ENCODE data around the gene MMP7.
"Not testable (repeated sequence)": the region's sequence is repeated elsewhere in the genome, so short reads cannot be mapped to it uniquely, and the experiment has no call there.

MMP7 gene

GRCh38 chr11:102516179-102516578, 14.4 kb downstream of the MMP7 start:
- no peaks in the 10 kb centered on the region for H3K36me3 ChIP-seq (ENCODE audit: control insufficient read depth, insufficient read depth, low read length)
- H3K9ac ChIP-seq (ENCODE audit: low read depth, low read length), result no peak overlapping the region
- no peak overlapping the region for H3K4me3 ChIP-seq (ENCODE audit: low read depth, low read length)
- H3K4me1 ChIP-seq (ENCODE audit: control insufficient read depth, insufficient read depth, low read length), result no peaks in the 10 kb centered on the region
- H3K9me3 ChIP-seq (ENCODE audit: control insufficient read depth, insufficient read depth, low read length), result no peaks in the 10 kb centered on the region
- no peaks in the 10 kb centered on the region for H3K27me3 ChIP-seq (ENCODE audit: control insufficient read depth, insufficient read depth, low read length)

DNA sequence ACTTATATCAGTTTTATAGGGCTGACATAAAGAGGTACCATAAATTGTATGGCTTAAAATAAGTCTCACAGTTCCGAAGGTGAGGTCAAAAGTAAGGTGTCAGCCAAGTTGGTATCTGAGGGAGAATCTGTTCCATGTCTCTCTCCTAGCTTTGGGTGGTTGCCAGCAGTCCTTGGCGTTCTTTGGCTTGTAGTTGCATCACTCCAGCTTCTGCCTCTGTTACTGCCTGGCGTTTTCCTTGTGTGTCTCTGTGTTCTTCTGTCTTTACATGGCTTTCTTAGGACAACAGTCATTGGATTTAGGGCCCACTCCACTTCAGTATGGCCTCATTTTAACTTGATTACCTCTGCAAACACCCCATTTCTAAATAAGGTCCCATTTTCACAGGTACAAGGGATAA, 16.7 kb downstream of the MMP7 start:
- Histone ChIP-seq H3K27me3 (ENCODE audit: control insufficient read depth, insufficient read depth, low read length) (no peaks in the 10 kb centered on the region), H3K4me3 (ENCODE audit: low read depth, low read length) (no peak overlapping the region), H3K9ac (ENCODE audit: low read depth, low read length) (no peak overlapping the region), H3K36me3 (ENCODE audit: control insufficient read depth, insufficient read depth, low read length) (no peaks in the 10 kb centered on the region), H3K9me3 (ENCODE audit: control insufficient read depth, insufficient read depth, low read length) (no peaks in the 10 kb centered on the region), H3K4me1 (ENCODE audit: control insufficient read depth, insufficient read depth, low read length) (no peaks in the 10 kb centered on the region)

GRCh38 chr11:102510439-102511135, 20.0 kb downstream of the MMP7 start:
- Histone ChIP-seq H3K27me3 (ENCODE audit: control insufficient read depth, insufficient read depth, low read length) (no peaks in the 10 kb centered on the region), H3K9ac (ENCODE audit: low read depth, low read length) (no peak overlapping the region), H3K36me3 (ENCODE audit: control insufficient read depth, insufficient read depth, low read length) (no peaks in the 10 kb centered on the region), H3K9me3 (ENCODE audit: control insufficient read depth, insufficient read depth, low read length) (no peaks in the 10 kb centered on the region), H3K4me3 (ENCODE audit: low read depth, low read length) (no peak overlapping the region), H3K4me1 (ENCODE audit: control insufficient read depth, insufficient read depth, low read length) (no peaks in the 10 kb centered on the region)

DNA sequence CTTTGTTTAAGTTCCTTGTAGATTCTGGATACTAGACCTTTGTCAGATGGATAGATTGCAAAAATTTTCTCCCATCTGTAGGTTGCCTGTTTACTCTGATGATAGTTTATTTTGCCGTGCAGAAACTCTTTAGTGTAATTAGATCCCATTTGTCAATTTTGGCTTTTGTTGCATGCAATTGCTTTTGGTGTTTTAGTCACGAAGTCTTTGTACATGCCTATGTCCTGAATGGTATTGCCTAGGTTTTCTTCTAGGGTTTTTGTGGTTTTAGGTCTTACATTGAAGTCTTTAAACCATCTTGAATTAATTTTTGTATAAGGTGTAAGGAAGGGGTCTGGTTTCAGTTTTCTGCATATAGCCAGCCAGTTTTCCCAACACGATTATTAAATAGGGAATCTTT, 27.7 kb downstream of the MMP7 start:
- not testable (repeated sequence) for H3K27me3 ChIP-seq (ENCODE audit: control insufficient read depth, insufficient read depth, low read length); H3K4me1 ChIP-seq (ENCODE audit: control insufficient read depth, insufficient read depth, low read length); H3K9me3 ChIP-seq (ENCODE audit: control insufficient read depth, insufficient read depth, low read length); H3K36me3 ChIP-seq (ENCODE audit: control insufficient read depth, insufficient read depth, low read length); H3K9ac ChIP-seq (ENCODE audit: low read depth, low read length); H3K4me3 ChIP-seq (ENCODE audit: low read depth, low read length)

DNA sequence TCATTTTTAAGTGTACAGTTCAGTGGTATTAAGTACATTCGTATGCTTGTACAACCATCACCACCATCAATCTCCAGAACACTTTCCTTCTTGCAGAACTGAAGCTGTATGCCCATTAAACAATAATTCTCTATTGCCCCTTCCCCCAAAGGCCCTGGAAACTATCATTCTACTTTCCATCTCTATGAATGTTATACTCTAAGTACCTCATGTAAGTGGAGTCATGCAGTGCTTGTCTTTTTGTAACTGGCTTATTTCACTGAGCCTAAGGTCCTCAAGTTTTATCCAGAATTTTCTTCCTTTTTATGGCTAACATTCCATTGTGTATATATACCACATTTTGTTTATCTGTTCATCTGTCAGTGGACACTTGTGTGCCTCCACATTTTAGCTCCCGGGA, 29.7 kb downstream of the MMP7 start:
- Histone ChIP-seq H3K9ac (ENCODE audit: low read depth, low read length) (no peak overlapping the region), H3K4me1 (ENCODE audit: control insufficient read depth, insufficient read depth, low read length) (no peaks in the 10 kb centered on the region), H3K9me3 (ENCODE audit: control insufficient read depth, insufficient read depth, low read length) (no peaks in the 10 kb centered on the region), H3K4me3 (ENCODE audit: low read depth, low read length) (no peak overlapping the region), H3K27me3 (ENCODE audit: control insufficient read depth, insufficient read depth, low read length) (no peaks in the 10 kb centered on the region), H3K36me3 (ENCODE audit: control insufficient read depth, insufficient read depth, low read length) (no peaks in the 10 kb centered on the region)

DNA sequence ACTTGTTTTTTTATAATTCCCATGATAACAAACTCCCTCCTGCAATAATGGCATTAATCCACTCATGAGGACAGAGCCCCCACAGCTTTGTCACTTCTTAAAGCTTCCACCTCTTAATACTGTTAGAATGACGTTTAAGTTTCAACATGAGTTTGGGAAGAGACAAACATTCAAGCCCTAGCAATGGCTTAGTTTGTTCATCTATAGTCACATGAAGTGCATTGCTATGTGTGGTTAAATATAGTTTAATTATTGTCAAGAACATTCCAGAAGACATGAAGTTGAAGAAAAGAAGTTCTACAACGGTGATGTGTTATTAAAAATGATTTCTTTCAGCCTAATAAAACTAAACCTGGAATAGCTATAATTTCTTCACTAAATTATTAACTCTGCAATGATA, 30.6 kb downstream of the MMP7 start:
- Histone ChIP-seq H3K4me1 (ENCODE audit: control insufficient read depth, insufficient read depth, low read length) (no peaks in the 10 kb centered on the region), H3K27me3 (ENCODE audit: control insufficient read depth, insufficient read depth, low read length) (no peaks in the 10 kb centered on the region), H3K9me3 (ENCODE audit: control insufficient read depth, insufficient read depth, low read length) (no peaks in the 10 kb centered on the region), H3K36me3 (ENCODE audit: control insufficient read depth, insufficient read depth, low read length) (no peaks in the 10 kb centered on the region), H3K4me3 (ENCODE audit: low read depth, low read length) (no peak overlapping the region), H3K9ac (ENCODE audit: low read depth, low read length) (no peak overlapping the region)

- H3K27me3 ChIP-seq (ENCODE audit: control insufficient read depth, insufficient read depth, low read length), result no peaks in the 10 kb centered on the region
- no peaks in the 10 kb centered on the region for H3K36me3 ChIP-seq (ENCODE audit: control insufficient read depth, insufficient read depth, low read length)
- no peak overlapping the region for H3K9ac ChIP-seq (ENCODE audit: low read depth, low read length)
- no peak overlapping the region for H3K4me3 ChIP-seq (ENCODE audit: low read depth, low read length)
- H3K4me1 ChIP-seq (ENCODE audit: control insufficient read depth, insufficient read depth, low read length), result no peaks in the 10 kb centered on the region
- no peaks in the 10 kb centered on the region for H3K9me3 ChIP-seq (ENCODE audit: control insufficient read depth, insufficient read depth, low read length)
These were observed 31.4 kb downstream of the MMP7 start for GRCh38 chr11:102499151-102499550.

DNA sequence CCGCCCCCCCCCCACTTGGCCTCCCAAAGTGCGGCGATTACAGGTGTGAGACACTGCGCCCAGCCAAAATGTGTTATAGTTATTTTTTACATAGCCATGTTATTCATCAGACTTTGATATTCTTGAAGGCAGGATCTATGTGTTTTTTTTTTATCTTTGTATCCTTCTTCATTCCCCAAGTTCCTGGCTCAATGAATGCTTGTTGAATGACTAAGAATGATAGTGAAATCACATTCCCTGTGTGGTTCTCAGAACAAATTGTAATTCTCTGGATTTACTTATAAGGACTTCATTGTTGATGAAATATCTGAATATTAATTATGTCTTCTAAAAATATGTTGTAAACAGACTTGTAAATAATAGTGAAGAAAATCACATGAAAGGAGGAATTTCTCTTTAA, 33.5 kb downstream of the MMP7 start:
- Histone ChIP-seq H3K9me3 (ENCODE audit: control insufficient read depth, insufficient read depth, low read length) (no peaks in the 10 kb centered on the region), H3K27me3 (ENCODE audit: control insufficient read depth, insufficient read depth, low read length) (no peaks in the 10 kb centered on the region), H3K4me3 (ENCODE audit: low read depth, low read length) (no peak overlapping the region), H3K4me1 (ENCODE audit: control insufficient read depth, insufficient read depth, low read length) (no peaks in the 10 kb centered on the region), H3K36me3 (ENCODE audit: control insufficient read depth, insufficient read depth, low read length) (no peaks in the 10 kb centered on the region), H3K9ac (ENCODE audit: low read depth, low read length) (no peak overlapping the region)

GRCh38 chr11:102495161-102496042, 35.1 kb downstream of the MMP7 start:
- H3K4me3 ChIP-seq (ENCODE audit: low read depth, low read length), result peak overlapping the region; percentile 30

GRCh38 chr11:102494216-102494615, 36.3 kb downstream of the MMP7 start:
- Histone ChIP-seq H3K9me3 (ENCODE audit: control insufficient read depth, insufficient read depth, low read length) (no peaks in the 10 kb centered on the region), H3K4me1 (ENCODE audit: control insufficient read depth, insufficient read depth, low read length) (no peaks in the 10 kb centered on the region), H3K27me3 (ENCODE audit: control insufficient read depth, insufficient read depth, low read length) (no peaks in the 10 kb centered on the region), H3K4me3 (ENCODE audit: low read depth, low read length) (no peak overlapping the region), H3K9ac (ENCODE audit: low read depth, low read length) (no peak overlapping the region), H3K36me3 (ENCODE audit: control insufficient read depth, insufficient read depth, low read length) (no peaks in the 10 kb centered on the region)

More at GRCh38 chr11:102495161-102496042, 35.1 kb downstream of the MMP7 start:
- Histone ChIP-seq H3K36me3 (ENCODE audit: control insufficient read depth, insufficient read depth, low read length) (no peaks in the 10 kb centered on the region), H3K9ac (ENCODE audit: low read depth, low read length) (no peak overlapping the region), H3K9me3 (ENCODE audit: control insufficient read depth, insufficient read depth, low read length) (no peaks in the 10 kb centered on the region), H3K4me1 (ENCODE audit: control insufficient read depth, insufficient read depth, low read length) (no peaks in the 10 kb centered on the region), H3K27me3 (ENCODE audit: control insufficient read depth, insufficient read depth, low read length) (no peaks in the 10 kb centered on the region)

- H3K9ac ChIP-seq (ENCODE audit: low read depth, low read length), result no peak overlapping the region
- no peaks in the 10 kb centered on the region for H3K27me3 ChIP-seq (ENCODE audit: control insufficient read depth, insufficient read depth, low read length)
- no peak overlapping the region for H3K4me3 ChIP-seq (ENCODE audit: low read depth, low read length)
- H3K9me3 ChIP-seq (ENCODE audit: control insufficient read depth, insufficient read depth, low read length), result no peaks in the 10 kb centered on the region
- no peaks in the 10 kb centered on the region for H3K36me3 ChIP-seq (ENCODE audit: control insufficient read depth, insufficient read depth, low read length)
- no peaks in the 10 kb centered on the region for H3K4me1 ChIP-seq (ENCODE audit: control insufficient read depth, insufficient read depth, low read length)
These were observed 37.0 kb downstream of the MMP7 start for GRCh38 chr11:102493524-102493923.

GRCh38 chr11:102491969-102492368, 38.6 kb downstream of the MMP7 start:
- no peaks in the 10 kb centered on the region for H3K4me1 ChIP-seq (ENCODE audit: control insufficient read depth, insufficient read depth, low read length)
- no peaks in the 10 kb centered on the region for H3K9me3 ChIP-seq (ENCODE audit: control insufficient read depth, insufficient read depth, low read length)
- no peak overlapping the region for H3K9ac ChIP-seq (ENCODE audit: low read depth, low read length)
- H3K36me3 ChIP-seq (ENCODE audit: control insufficient read depth, insufficient read depth, low read length), result no peaks in the 10 kb centered on the region
- H3K4me3 ChIP-seq (ENCODE audit: low read depth, low read length), result no peak overlapping the region
- no peaks in the 10 kb centered on the region for H3K27me3 ChIP-seq (ENCODE audit: control insufficient read depth, insufficient read depth, low read length)

Measured in iPS-15b (cell line).